Peyer's patch (tissue), 4 donors: ENCODE data around the gene ACACA.

Experiments
- POLR2A ChIP-seq, 2 donors: fragments of 450-650 bp; IDR thresholded peaks; one replicate each; pipeline ENCODE4 v1.5.1; 2017; ENCODE audit warnings: antibody characterized with exemption in 2 of 2, mild to moderate bottlenecking in 2 of 2, moderate library complexity in 2 of 2
- TF ChIP-seq, protein P1 (sequence below), 6 experiments: fragments of 450-650 bp in 4 of 6; fragments of 200-600 bp in 2 of 6; sonication (generic) in 1 of 6; IDR thresholded peaks; one replicate each; pipeline ENCODE4 v1.5.1; 2017 to 2019; ENCODE audit warnings: antibody characterized with exemption in 6 of 6, mild to moderate bottlenecking in 3 of 6, moderate library complexity in 1 of 6

DNA sequence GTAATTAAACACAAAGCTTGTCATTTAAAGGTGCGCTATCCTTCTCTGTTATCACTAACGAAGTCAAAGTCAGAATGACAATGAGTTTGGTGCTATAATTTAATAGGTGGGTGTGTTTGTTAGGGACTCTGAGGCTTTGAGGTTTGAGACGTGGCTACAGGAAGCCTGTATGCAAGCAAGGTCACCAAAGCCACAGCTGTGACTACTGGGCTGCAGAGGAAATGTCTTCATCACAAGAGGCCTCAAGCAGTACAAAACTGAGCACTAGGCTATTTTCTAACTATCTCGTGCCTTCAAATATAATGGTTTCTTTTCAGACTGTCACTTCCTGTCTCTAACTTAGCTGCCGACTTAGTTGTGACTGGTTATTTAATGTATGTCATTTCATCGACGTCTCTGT lies 316.7 kb downstream of the ACACA start:
- TF ChIP-seq, protein P1, sequence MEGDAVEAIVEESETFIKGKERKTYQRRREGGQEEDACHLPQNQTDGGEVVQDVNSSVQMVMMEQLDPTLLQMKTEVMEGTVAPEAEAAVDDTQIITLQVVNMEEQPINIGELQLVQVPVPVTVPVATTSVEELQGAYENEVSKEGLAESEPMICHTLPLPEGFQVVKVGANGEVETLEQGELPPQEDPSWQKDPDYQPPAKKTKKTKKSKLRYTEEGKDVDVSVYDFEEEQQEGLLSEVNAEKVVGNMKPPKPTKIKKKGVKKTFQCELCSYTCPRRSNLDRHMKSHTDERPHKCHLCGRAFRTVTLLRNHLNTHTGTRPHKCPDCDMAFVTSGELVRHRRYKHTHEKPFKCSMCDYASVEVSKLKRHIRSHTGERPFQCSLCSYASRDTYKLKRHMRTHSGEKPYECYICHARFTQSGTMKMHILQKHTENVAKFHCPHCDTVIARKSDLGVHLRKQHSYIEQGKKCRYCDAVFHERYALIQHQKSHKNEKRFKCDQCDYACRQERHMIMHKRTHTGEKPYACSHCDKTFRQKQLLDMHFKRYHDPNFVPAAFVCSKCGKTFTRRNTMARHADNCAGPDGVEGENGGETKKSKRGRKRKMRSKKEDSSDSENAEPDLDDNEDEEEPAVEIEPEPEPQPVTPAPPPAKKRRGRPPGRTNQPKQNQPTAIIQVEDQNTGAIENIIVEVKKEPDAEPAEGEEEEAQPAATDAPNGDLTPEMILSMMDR (IDR thresholded peaks at IDR 0.05) = no peak
- no peak for TF ChIP-seq POLR2A (IDR thresholded peaks at IDR 0.05)
